ENCODE results near the gene GABRG3. TPM values are rescaled to one million over a fixed set of nuclear protein-coding genes. Genes with fewer than 3 reads are reported as not detected.
A peak's percentile ranks its signal among the peaks of the same experiment; 100 is the strongest.

Gene GABRG3
- total RNA-seq, 2 experiments from 2014 or later, result not detected

- no peak for DNase-seq
- H3K4me3 Mint-ChIP-seq, result no peak overlapping the region
- H3K27ac Mint-ChIP-seq, result no peak overlapping the region
- no peaks in the 10 kb centered on the region for H3K27me3 Mint-ChIP-seq
- H3K36me3 Mint-ChIP-seq, result no peaks in the 10 kb centered on the region
- H3K9me3 Mint-ChIP-seq, result peaks cover 5% of the 10 kb centered on the region
- no peaks in the 10 kb centered on the region for H3K4me1 Mint-ChIP-seq
These were observed 430.5 kb downstream of the GABRG3 start for GRCh38 chr15:27401471-27401870.

DNA sequence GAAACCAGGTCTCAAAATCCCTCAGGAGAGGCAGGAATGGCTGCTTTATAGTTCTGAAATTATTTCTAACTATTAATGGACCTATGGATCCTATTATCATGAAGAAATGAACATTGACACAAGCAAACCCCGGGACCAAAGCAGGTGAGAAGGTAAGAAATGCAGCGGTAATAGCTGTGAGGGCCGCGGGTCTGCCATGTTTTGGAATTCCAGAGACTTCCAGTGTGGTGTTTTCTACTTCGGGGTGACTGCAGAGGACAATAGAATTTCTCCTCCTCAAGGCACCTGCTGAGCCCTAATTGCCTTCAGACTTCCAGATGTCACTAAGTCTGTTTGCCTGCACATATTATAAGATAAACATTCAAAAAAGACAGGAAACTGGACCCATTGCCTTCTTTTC, 437.4 kb downstream of the GABRG3 start:
- H3K4me1 Mint-ChIP-seq, result no peaks in the 10 kb centered on the region
- no peaks in the 10 kb centered on the region for H3K36me3 Mint-ChIP-seq
- no peak overlapping the region for H3K27ac Mint-ChIP-seq
- H3K4me3 Mint-ChIP-seq, result no peak overlapping the region
- H3K27me3 Mint-ChIP-seq, result no peaks in the 10 kb centered on the region
- DNase-seq, result no peak
- H3K9me3 Mint-ChIP-seq, result peaks cover 3% of the 10 kb centered on the region

DNA sequence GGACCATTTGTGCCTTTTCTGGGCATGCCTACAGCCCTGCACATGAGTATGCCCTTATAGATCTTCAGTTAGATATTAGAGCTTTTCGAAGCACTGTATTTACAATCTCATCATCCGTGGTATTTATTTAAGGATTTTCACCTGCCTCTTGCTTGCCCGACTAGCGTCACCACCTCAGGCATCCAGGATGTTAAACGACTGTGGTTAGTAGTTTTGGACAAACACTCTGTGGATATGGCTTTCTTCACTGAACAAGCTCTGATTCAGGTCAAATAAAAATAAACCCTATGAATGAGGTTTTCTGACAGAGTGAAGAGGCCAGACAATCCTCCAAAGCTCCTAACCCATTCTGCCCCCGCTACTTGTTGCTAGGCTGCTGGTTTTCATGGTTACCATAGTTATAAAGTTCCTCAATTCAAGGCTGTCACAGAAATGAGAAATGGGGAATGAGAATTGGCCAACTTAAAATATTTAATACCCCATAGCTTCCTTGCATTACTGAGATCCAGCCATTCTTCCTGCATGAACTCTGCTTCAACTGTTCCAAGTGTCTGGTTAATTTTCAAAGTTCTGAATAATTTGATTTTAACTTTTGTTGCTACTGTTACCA, 440.1 kb downstream of the GABRG3 start:
- H3K36me3 Mint-ChIP-seq, result no peaks in the 10 kb centered on the region
- no peaks in the 10 kb centered on the region for H3K4me1 Mint-ChIP-seq
- H3K4me3 Mint-ChIP-seq, result no peak overlapping the region
- H3K27ac Mint-ChIP-seq, result no peak overlapping the region
- no peak for DNase-seq
- no peaks in the 10 kb centered on the region for H3K27me3 Mint-ChIP-seq
- H3K9me3 Mint-ChIP-seq, result peaks cover under 1% of the 10 kb centered on the region

DNA sequence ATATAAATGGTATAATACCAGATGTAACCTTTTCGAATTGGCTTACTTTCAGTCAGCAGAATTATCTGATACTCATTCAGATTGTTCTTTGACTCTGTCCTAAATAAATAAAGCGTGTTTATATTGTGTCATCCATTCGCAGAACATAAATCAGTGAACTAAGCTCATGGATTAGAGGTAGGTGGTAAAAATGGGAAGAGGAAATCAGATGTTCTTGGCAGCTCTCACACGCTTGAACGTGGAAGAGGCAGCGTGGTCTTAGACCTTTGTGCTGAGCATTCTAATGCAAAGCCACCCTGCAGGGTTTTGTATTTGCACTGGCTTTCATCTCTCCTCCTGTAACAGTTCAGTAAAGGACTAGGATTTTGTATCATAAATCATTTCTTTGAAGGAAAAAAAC, 441.4 kb downstream of the GABRG3 start:
- no peaks in the 10 kb centered on the region for H3K27me3 Mint-ChIP-seq

DNA sequence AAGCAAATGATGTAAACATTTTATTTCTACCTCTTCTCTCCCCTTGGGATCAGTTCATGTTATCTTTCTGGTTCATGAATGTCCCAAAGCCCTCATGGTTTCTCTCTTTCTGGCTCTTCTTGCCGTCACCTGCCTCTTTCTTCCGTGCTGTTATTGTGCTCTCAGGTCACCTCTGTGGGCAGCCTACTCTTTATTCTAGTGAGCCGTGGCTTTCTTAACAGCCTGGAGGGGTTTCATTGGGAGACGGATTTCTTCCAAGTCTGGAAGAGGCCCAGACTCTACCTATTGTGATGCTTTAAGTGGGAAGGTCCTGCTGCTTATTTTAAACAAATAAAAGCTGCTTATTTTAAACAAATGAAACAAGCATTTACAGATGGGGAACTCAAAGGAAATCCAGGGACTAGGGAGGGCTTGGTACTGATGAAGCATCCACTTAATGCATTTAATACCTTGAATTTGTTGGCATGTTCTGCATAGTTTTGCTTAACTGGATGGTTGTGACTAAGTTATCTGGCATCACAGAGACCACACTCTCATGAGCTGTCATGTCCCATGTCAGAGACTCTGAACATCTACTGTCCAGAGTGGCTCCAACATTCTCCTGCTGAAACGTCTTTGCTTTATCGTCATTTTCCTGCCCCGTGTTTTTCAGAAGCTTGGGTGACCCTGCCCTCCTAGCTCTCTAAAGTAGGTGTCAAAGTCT, 443.3 kb downstream of the GABRG3 start:
- Mint-ChIP-seq H3K4me3 (no peak overlapping the region), H3K4me1 (no peaks in the 10 kb centered on the region), H3K9me3 (no peaks in the 10 kb centered on the region), H3K27me3 (no peaks in the 10 kb centered on the region), H3K36me3 (no peaks in the 10 kb centered on the region), H3K27ac (peak overlapping the region; percentile 45)
- no peak for DNase-seq

More for the DNA sequence above, 441.4 kb downstream of the GABRG3 start:
- Mint-ChIP-seq H3K4me1 (no peaks in the 10 kb centered on the region), H3K36me3 (no peaks in the 10 kb centered on the region), H3K27ac (no peak overlapping the region), H3K4me3 (no peak overlapping the region), H3K9me3 (no peaks in the 10 kb centered on the region)
- no peak for DNase-seq

- no peaks in the 10 kb centered on the region for H3K9me3 Mint-ChIP-seq
- H3K4me3 Mint-ChIP-seq, result no peak overlapping the region
- no peaks in the 10 kb centered on the region for H3K4me1 Mint-ChIP-seq
- H3K36me3 Mint-ChIP-seq, result no peaks in the 10 kb centered on the region
- H3K27me3 Mint-ChIP-seq, result no peaks in the 10 kb centered on the region
- DNase-seq, result no peak
- H3K27ac Mint-ChIP-seq, result no peak overlapping the region
These were observed 447.7 kb downstream of the GABRG3 start for GRCh38 chr15:27418726-27419125.

GRCh38 chr15:27422997-27423396, 452.0 kb downstream of the GABRG3 start:
- Mint-ChIP-seq H3K4me3 (no peak overlapping the region), H3K36me3 (no peaks in the 10 kb centered on the region), H3K9me3 (peaks cover 2% of the 10 kb centered on the region)

DNA sequence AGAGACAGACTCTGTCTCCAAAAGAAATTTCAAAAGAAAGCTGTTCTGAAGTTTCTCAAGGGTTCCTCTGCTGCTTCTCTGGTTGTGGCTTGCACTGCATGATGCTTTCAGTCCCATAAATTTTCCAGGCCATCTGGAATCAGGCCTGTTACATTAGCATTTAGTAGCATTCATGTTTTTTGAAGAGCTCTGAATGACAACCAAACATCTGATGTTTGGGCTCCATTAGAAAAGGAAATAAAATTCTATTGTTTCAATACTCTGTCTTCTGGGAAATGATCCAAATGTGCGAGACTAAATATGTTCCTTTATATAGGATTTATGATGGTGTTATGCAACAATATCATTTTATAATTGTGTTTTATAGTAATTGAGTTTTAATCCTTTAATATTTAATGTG, 455.8 kb downstream of the GABRG3 start:
- peaks cover 8% of the 10 kb centered on the region for H3K9me3 Mint-ChIP-seq

More at GRCh38 chr15:27422997-27423396, 452.0 kb downstream of the GABRG3 start:
- Mint-ChIP-seq H3K27ac (no peak overlapping the region), H3K4me1 (no peaks in the 10 kb centered on the region), H3K27me3 (no peaks in the 10 kb centered on the region)
- DNase-seq, result no peak

DNA sequence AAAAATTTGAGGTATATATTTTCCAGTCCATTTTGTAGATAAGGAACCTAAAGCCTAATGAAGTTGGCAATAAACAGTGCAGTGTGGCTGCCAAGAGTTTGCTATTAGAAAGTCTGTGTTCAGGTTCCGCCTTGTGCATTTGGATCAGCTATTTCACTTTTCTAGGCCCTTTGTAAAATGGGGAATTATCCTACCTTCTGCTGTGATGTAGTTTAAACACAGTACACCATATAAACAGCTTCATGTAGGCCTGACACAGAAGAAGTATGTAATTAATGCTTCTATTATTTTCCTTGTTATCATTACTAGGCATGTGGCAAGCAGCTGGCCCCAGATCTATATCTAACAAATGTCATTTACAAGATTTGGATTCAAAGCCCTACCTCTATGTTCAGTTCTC, 456.3 kb downstream of the GABRG3 start:
- DNase-seq, result no peak
- no peak overlapping the region for H3K4me3 Mint-ChIP-seq
- no peak overlapping the region for H3K27ac Mint-ChIP-seq
- peaks cover 8% of the 10 kb centered on the region for H3K9me3 Mint-ChIP-seq
- no peaks in the 10 kb centered on the region for H3K36me3 Mint-ChIP-seq
- no peaks in the 10 kb centered on the region for H3K4me1 Mint-ChIP-seq
- no peaks in the 10 kb centered on the region for H3K27me3 Mint-ChIP-seq

More for the DNA sequence above, 455.8 kb downstream of the GABRG3 start:
- DNase-seq, result no peak
- H3K36me3 Mint-ChIP-seq, result no peaks in the 10 kb centered on the region
- H3K27ac Mint-ChIP-seq, result no peak overlapping the region
- no peak overlapping the region for H3K4me3 Mint-ChIP-seq
- H3K4me1 Mint-ChIP-seq, result no peaks in the 10 kb centered on the region
- no peaks in the 10 kb centered on the region for H3K27me3 Mint-ChIP-seq

DNA sequence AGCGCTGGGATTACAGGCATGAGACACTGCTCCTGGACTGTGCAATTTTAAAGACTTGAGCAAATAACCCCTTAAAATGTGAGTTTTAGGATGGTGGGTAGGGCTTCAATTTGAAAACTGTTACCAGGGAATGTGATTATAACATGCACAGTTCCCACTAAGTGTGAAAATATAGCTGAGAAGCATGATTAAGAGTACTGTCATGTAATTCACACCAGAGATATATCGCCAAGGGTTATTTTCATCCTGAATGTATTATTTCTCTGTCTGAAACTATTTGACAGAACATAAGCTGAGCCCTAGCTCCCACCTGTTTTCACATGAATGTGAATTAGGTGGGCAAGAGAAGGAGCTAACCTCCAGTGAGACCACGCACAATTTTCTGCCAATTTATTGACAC, 457.2 kb downstream of the GABRG3 start:
- Mint-ChIP-seq H3K27me3 (no peaks in the 10 kb centered on the region), H3K27ac (no peak overlapping the region), H3K9me3 (peaks cover 12% of the 10 kb centered on the region), H3K36me3 (no peaks in the 10 kb centered on the region), H3K4me1 (no peaks in the 10 kb centered on the region), H3K4me3 (no peak overlapping the region)
- no peak for DNase-seq

DNA sequence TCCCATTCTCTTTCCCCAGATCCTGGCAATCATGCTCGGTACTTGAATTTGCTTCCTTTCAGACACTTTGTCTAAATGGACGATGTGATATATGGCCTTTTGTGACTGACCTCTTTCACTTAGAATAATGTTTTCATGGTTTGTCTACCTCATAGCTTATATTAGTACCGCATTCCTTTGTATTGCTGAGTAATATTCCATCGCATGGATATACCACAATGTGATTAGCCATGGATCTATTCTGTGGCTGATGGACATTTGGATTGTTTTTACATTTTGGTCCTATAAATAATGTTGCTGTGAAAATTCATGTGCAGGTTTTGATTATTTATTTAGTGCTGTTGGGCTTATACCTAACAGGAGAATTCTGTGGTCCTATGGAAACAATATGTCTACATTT, 458.6 kb downstream of the GABRG3 start:
- Mint-ChIP-seq H3K9me3 (peaks cover 12% of the 10 kb centered on the region), H3K27me3 (no peaks in the 10 kb centered on the region), H3K36me3 (no peaks in the 10 kb centered on the region), H3K4me3 (no peak overlapping the region), H3K4me1 (no peaks in the 10 kb centered on the region), H3K27ac (no peak overlapping the region)
- no peak for DNase-seq

DNA sequence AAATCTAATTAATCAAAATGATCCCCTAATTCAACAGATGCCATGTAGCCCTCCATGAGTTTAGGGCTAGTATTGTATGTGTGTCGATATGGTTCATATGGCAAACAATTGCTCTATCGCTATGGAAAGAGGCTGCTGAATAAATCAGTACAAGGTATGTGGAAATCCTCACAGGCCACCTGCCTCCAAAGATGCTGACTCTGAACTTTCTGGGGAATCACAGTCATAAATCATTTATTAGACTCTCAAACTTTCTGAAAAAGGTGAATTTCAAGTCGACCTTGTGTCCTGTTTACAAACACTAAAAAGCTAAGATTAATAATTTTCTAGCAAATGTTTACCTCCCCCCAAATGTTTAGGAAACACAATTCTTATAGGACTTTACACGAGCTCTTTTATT, 462.6 kb downstream of the GABRG3 start:
- no peak overlapping the region for H3K27ac Mint-ChIP-seq
- H3K27me3 Mint-ChIP-seq, result no peaks in the 10 kb centered on the region
- no peaks in the 10 kb centered on the region for H3K36me3 Mint-ChIP-seq
- no peak overlapping the region for H3K4me3 Mint-ChIP-seq
- no peaks in the 10 kb centered on the region for H3K4me1 Mint-ChIP-seq
- peaks cover 18% of the 10 kb centered on the region for H3K9me3 Mint-ChIP-seq
- DNase-seq, result no peak

- no peaks in the 10 kb centered on the region for H3K36me3 Mint-ChIP-seq
- peaks cover 7% of the 10 kb centered on the region for H3K9me3 Mint-ChIP-seq
- H3K4me3 Mint-ChIP-seq, result no peak overlapping the region
- H3K4me1 Mint-ChIP-seq, result no peaks in the 10 kb centered on the region
- DNase-seq, result no peak
- no peaks in the 10 kb centered on the region for H3K27me3 Mint-ChIP-seq
- no peak overlapping the region for H3K27ac Mint-ChIP-seq
These were observed 467.7 kb downstream of the GABRG3 start for GRCh38 chr15:27438403-27439375.

GRCh38 chr15:27441120-27441519, 470.1 kb downstream of the GABRG3 start:
- Mint-ChIP-seq H3K36me3 (no peaks in the 10 kb centered on the region), H3K4me3 (no peak overlapping the region), H3K27me3 (no peaks in the 10 kb centered on the region), H3K4me1 (no peaks in the 10 kb centered on the region), H3K27ac (no peak overlapping the region), H3K9me3 (peaks cover 3% of the 10 kb centered on the region)
- no peak for DNase-seq

DNA sequence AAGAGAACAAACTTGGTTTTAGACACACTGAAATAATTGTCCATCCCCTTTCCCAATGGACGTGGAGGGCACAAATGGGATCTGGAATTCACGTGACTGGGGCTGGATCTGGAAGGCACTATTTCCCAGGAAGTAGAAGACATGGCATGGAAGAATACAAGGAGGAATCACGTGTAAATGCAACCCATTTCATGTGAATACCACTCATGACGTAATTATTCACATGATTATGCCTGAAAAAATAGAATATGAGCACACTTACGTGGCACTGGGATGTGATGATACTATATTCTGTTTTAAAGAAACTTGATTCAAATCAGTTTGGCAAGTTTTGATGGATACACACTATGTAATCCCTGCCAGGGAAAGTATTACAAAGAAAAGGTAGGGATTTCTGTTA, 477.3 kb downstream of the GABRG3 start:
- Mint-ChIP-seq H3K27me3 (peaks cover 9% of the 10 kb centered on the region), H3K4me1 (no peaks in the 10 kb centered on the region), H3K4me3 (no peak overlapping the region), H3K27ac (no peak overlapping the region), H3K36me3 (no peaks in the 10 kb centered on the region), H3K9me3 (peaks cover 11% of the 10 kb centered on the region)
- no peak for DNase-seq
